Ovary (tissue), 3 donors: ENCODE results near the gene KBTBD13.

ENCODE experiments used
- POLR2A ChIP-seq: fragments of 450-650 bp; IDR thresholded peaks from one replicate; pipeline ENCODE4 v1.6.1; 2017; ENCODE audit warnings: antibody characterized with exemption, mild to moderate bottlenecking, moderate library complexity
- TF ChIP-seq, protein P1 (sequence below), 3 donors: fragments of 450-650 bp in 2 of 3; fragments of 200-600 bp in 1 of 3; IDR thresholded peaks; one replicate each; pipeline versions ENCODE4 v1.5.1 to v1.8.0; 2016 to 2022; ENCODE audit warnings: antibody characterized with exemption in 3 of 3, mild to moderate bottlenecking in 1 of 3
- donor health status: DM: no; HTN: no; CAD: no.

- TF ChIP-seq, protein P1, sequence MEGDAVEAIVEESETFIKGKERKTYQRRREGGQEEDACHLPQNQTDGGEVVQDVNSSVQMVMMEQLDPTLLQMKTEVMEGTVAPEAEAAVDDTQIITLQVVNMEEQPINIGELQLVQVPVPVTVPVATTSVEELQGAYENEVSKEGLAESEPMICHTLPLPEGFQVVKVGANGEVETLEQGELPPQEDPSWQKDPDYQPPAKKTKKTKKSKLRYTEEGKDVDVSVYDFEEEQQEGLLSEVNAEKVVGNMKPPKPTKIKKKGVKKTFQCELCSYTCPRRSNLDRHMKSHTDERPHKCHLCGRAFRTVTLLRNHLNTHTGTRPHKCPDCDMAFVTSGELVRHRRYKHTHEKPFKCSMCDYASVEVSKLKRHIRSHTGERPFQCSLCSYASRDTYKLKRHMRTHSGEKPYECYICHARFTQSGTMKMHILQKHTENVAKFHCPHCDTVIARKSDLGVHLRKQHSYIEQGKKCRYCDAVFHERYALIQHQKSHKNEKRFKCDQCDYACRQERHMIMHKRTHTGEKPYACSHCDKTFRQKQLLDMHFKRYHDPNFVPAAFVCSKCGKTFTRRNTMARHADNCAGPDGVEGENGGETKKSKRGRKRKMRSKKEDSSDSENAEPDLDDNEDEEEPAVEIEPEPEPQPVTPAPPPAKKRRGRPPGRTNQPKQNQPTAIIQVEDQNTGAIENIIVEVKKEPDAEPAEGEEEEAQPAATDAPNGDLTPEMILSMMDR (IDR thresholded peaks at IDR 0.05) = no peak
- no peak for TF ChIP-seq POLR2A
Observed at GRCh38 chr15:65027593-65027992, 49.0 kb upstream of the KBTBD13 start.
